H1 (cell line): ENCODE measurements around the gene DIPK2A.

Experiments used
- CTCF ChIP-seq, 3 experiments: IDR thresholded peaks; 1 replicate in 2 of 3; 2 replicates in 1 of 3; pipeline versions ENCODE4 v1.5.1 to v1.6.1; 2011; ENCODE audit warnings: low read length in 3 of 3, mild to moderate bottlenecking in 3 of 3, inconsistent platforms in 2 of 3, low read depth in 1 of 3, moderate library complexity in 1 of 3; ENCODE audit not compliant: insufficient read depth in 1 of 3; ENCODE audit errors: control extremely low read depth in 1 of 3
- EP300 ChIP-seq, 2 experiments: IDR thresholded peaks; 1 replicate in 1 of 2; 2 replicates in 1 of 2; pipeline ENCODE4 v1.6.1; 2011 to 2012; ENCODE audit warnings: low read depth in 2 of 2, low read length in 2 of 2, mild to moderate bottlenecking in 2 of 2, borderline replicate concordance in 1 of 2, inconsistent platforms in 1 of 2, moderate library complexity in 1 of 2
- RFX5 ChIP-seq: IDR thresholded peaks from 2 replicates; pipeline ENCODE4 v1.6.1; 2011; ENCODE audit warnings: low read depth, low read length, improper control_type of control experiment, borderline replicate concordance

GRCh38 chr3:143977341-143978262, 6.0 kb downstream of the DIPK2A start:
- TF ChIP-seq CTCF (IDR thresholded peaks at IDR 0.05; ENCODE audit: control extremely low read depth in 1 of 3, insufficient read depth in 1 of 3, low read depth in 1 of 3, low read length in 3 of 3) (no peak), RFX5 (no peak), EP300 (IDR thresholded peaks at IDR 0.05; ENCODE audit: borderline replicate concordance in 1 of 2, low read depth in 2 of 2, low read length in 2 of 2) (no peak)
